Left renal cortex interstitium (tissue), 4 donors: ENCODE measurements around the gene DTX2. TPM values are rescaled to one million over a fixed set of nuclear protein-coding genes. Genes with fewer than 3 reads are reported as not detected.
"Not testable (repeated sequence)": the region's sequence is repeated elsewhere in the genome, so short reads cannot be mapped to it uniquely, and the experiment has no call there.

Experiments
- DNase-seq, 4 donors: peaks; one replicate each; pipeline ENCODE4 v3.0.0-alpha.2; 2013; ENCODE audit warnings: low read depth in 4 of 4, low spot score in 2 of 4, missing footprints in 1 of 4
- polyA plus RNA-seq, 4 donors: library from polyadenylated mRNA; unstranded; fragments of 120-200 nt; gene quantifications; one replicate each; pipeline ENCODE4 v1.2.1, GENCODE V29; 2013; ENCODE audit not compliant: insufficient read length in 4 of 4

DTX2 gene
- polyA plus RNA-seq, 4 donors: 5.6 to 14.5 (median 9.3) TPM

GRCh38 chr7:76485822-76486610 lies 24.5 kb downstream of the DTX2 start:
- DNase-seq: not testable (repeated sequence)

DNA sequence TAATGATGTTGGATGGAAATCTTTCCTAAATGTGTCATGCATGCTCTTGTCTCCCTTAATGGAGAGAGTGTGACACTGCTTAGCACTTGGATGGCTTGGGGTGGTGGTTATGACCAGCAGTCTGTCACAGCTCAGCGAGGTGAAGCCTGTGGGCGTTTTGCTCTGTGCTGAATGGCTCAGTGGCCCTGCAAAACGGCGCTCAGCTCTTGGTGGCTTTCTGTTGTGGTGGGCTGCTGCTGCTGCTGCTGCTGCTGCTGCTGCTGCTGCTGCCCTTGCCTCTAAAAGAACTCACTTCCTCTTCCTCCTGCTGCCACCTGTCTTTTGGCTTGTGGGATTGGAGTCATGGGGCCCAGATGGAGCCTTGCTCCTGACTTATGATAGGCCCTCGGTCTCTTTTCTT lies 25.1 kb downstream of the DTX2 start:
- DNase-seq: not testable (repeated sequence)

DNA sequence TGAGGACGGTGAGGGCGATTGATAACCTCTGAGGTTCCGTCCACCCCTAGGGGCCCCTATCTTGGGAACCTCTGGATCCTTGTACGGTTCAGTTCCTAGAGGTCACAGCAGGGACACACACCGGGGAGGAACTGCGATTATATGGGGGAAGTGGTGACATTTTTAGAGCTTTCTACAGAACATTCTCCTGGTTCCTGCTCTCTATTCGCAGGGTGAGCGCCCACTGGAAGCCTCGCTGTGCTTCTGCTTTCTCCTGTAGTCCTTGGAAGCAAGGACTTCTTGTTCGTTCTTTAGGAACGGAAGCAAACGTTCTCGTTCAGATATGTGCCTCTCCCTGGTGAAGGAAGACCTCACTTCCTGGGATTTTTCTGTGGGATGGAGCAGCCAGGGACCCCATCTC lies 26.5 kb downstream of the DTX2 start:
- not testable (repeated sequence) for DNase-seq

- not testable (repeated sequence) for DNase-seq
Measured at GRCh38 chr7:76492139-76492538, 30.6 kb downstream of the DTX2 start.

DNA sequence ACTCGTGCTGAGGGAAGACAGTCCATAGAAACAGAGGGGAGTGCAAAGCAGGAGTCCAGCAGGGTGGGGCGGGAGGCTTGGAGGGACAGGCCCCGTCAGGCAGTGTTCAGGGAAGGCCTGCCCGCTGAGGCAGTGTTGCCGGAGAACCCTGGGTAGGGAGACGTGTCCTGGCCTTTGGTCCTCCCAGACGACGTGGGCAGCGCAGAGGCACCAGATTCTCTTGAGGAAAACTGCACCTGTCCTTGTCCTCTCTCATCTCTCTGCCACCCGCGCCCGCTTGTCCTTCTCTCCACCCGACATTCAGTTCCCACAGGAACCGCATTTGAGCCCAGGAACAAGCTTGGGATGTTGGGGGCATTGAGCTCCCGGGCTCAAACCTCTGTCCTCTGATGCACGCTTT lies 34.2 kb downstream of the DTX2 start:
- not testable (repeated sequence) for DNase-seq

GRCh38 chr7:76497918-76498582 lies 36.5 kb downstream of the DTX2 start:
- not testable (repeated sequence) for DNase-seq

GRCh38 chr7:76498583-76499200 lies 37.2 kb downstream of the DTX2 start:
- DNase-seq: not testable (repeated sequence)

DNA sequence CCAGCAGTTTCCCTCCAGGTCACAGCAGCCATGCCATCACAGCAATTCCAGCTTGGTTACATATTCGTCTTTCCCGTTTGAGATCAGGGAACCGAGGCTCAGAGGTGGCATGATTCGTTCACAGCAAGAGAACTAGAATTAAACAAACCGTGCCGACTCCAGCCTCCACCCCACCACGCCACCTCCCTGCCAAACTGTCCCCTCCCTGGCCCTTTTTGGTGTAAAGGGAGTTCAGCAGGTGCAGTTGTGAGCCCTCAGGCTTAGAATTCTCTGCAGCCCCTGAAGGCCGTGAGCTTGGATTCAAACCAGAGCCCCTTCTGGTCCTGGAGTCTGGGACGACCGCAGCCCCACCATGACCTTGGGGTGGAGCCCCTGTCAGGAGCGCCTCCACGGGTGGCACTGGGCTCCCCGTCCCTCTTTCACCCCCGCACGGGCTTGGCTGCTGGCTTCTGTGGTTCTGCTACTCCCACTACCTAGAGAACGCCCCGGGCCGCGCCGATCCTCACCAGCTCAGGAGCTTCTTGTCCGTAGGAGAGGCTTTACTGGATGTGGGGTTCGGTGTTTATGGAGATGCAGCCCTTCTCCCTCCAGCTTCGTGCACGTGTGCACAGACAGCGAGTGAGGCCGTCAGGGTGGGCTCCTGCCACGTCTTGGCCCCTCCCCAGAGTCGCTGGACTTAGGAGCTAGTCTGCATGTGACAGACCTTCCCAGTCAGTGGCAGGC lies 37.9 kb downstream of the DTX2 start:
- not testable (repeated sequence) for DNase-seq

GRCh38 chr7:76499924-76500241 lies 38.4 kb downstream of the DTX2 start:
- not testable (repeated sequence) for DNase-seq

- DNase-seq: not testable (repeated sequence)
Measured at GRCh38 chr7:76502224-76502623, 40.7 kb downstream of the DTX2 start.

DNA sequence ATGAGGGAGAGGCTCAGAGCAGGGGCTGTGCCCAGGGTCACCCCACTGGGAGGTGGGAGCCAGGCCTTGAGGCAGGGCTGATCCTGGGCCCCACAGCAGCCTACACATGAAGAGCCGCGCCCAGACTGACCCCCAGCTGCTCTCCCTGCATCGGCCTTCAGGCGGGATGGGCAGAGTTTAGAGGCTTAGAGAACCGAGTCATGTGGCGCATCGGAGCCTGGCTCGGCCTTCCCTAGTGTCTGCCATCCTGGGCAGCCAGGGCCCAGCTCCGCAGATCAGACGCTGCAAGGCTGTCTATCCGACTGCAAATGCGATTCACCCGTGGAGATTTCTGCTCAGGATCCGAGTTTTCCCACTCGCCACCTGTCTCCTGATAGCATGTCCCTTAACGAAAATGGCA lies 41.3 kb downstream of the DTX2 start:
- DNase-seq: not testable (repeated sequence)

GRCh38 chr7:76503244-76503643 lies 41.7 kb downstream of the DTX2 start:
- not testable (repeated sequence) for DNase-seq

GRCh38 chr7:76504351-76505167 lies 43.0 kb downstream of the DTX2 start:
- not testable (repeated sequence) for DNase-seq

GRCh38 chr7:76505168-76506080 lies 43.9 kb downstream of the DTX2 start:
- no peak for DNase-seq

GRCh38 chr7:76506081-76506440 lies 44.6 kb downstream of the DTX2 start:
- no peak for DNase-seq

- not testable (repeated sequence) for DNase-seq
Measured at GRCh38 chr7:76506643-76507042, 45.1 kb downstream of the DTX2 start.

DNA sequence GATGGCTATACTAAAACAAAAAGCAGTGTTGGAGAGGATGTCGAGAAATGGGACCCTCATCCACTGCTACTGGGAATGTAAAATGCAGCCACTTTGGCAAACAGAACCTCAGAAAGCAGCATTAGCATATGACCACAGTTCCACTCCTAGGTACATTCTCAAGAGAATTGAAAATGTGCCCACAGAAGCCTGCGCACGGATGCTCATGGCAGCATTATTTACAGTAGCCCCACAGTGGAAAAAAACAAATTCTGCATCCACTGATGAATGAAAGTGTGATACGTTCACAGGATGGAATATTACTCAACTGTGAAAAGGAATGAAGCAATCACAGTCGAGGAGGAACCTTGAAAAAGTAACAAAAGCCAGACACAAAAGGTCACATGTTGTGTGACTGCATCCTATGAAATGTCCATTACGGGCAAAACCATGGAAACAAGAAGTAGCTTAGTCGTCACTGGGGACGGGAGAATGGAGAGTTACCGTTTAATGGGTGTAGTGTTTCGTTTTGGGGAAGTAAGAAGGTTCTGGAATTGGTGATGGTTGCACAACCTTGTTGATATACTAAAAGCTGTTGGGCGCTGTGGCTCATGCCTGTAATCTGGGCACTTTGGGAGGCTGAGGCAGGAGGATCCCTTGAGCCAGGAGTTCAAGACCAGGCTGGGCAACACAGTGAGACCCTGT lies 46.4 kb downstream of the DTX2 start:
- DNase-seq: no peak
